ENCODE measurements around the gene ZNF277.

ZNF277 gene

GRCh38 chr7:112182749-112183148 is 23.7 kb upstream of the ZNF277 start:
- no peak overlapping the region for H3K4me3 ChIP-seq (ENCODE audit: low read length)
- no peak for DNase-seq (ENCODE audit: low read depth, low spot score)

GRCh38 chr7:112183266-112183665 is 23.2 kb upstream of the ZNF277 start:
- DNase-seq (ENCODE audit: low read depth, low spot score) = no peak
- H3K4me3 ChIP-seq (ENCODE audit: low read length) = no peak overlapping the region

GRCh38 chr7:112184455-112184854 is 22.0 kb upstream of the ZNF277 start:
- H3K4me3 ChIP-seq (ENCODE audit: low read length) = no peak overlapping the region
- no peak for DNase-seq (ENCODE audit: low read depth, low spot score)

- no peak overlapping the region for H3K4me3 ChIP-seq (ENCODE audit: low read length)
- no peak for DNase-seq (ENCODE audit: low read depth, low spot score)
These were observed 21.3 kb upstream of the ZNF277 start for GRCh38 chr7:112185005-112185834.

- no peak overlapping the region for H3K4me3 ChIP-seq (ENCODE audit: low read length)
- no peak for DNase-seq (ENCODE audit: low read depth, low spot score)
These were observed 20.2 kb upstream of the ZNF277 start for GRCh38 chr7:112186300-112186699.

GRCh38 chr7:112188257-112188656 is 18.2 kb upstream of the ZNF277 start:
- no peak overlapping the region for H3K4me3 ChIP-seq (ENCODE audit: low read length)
- no peak for DNase-seq (ENCODE audit: low read depth, low spot score)

- no peak overlapping the region for H3K4me3 ChIP-seq (ENCODE audit: low read length)
- no peak for DNase-seq (ENCODE audit: low read depth, low spot score)
These were observed 16.8 kb upstream of the ZNF277 start for GRCh38 chr7:112189691-112190090.

- no peak overlapping the region for H3K4me3 ChIP-seq (ENCODE audit: low read length)
- DNase-seq (ENCODE audit: low read depth, low spot score) = no peak
These were observed 16.4 kb upstream of the ZNF277 start for GRCh38 chr7:112190120-112190519.

- H3K4me3 ChIP-seq (ENCODE audit: low read length) = no peak overlapping the region
- no peak for DNase-seq (ENCODE audit: low read depth, low spot score)
These were observed 14.0 kb upstream of the ZNF277 start for GRCh38 chr7:112192236-112193154.

- H3K4me3 ChIP-seq (ENCODE audit: low read length) = no peak overlapping the region
- no peak for DNase-seq (ENCODE audit: low read depth, low spot score)
These were observed 12.5 kb upstream of the ZNF277 start for GRCh38 chr7:112193915-112194502.

- DNase-seq (ENCODE audit: low read depth, low spot score) = no peak
- H3K4me3 ChIP-seq (ENCODE audit: low read length) = no peak overlapping the region
These were observed 10.8 kb upstream of the ZNF277 start for GRCh38 chr7:112195717-112196116.

GRCh38 chr7:112197322-112197721 is 9.2 kb upstream of the ZNF277 start:
- DNase-seq (ENCODE audit: low read depth, low spot score) = no peak
- H3K4me3 ChIP-seq (ENCODE audit: low read length) = no peak overlapping the region

GRCh38 chr7:112199035-112199655 is 7.3 kb upstream of the ZNF277 start:
- no peak for DNase-seq (ENCODE audit: low read depth, low spot score)
- H3K4me3 ChIP-seq (ENCODE audit: low read length) = no peak overlapping the region

GRCh38 chr7:112199672-112200071 is 6.8 kb upstream of the ZNF277 start:
- DNase-seq (ENCODE audit: low read depth, low spot score) = no peak
- H3K4me3 ChIP-seq (ENCODE audit: low read length) = no peak overlapping the region

GRCh38 chr7:112201411-112201810 is 5.1 kb upstream of the ZNF277 start:
- H3K4me3 ChIP-seq (ENCODE audit: low read length) = no peak overlapping the region
- DNase-seq (ENCODE audit: low read depth, low spot score) = no peak

- no peak overlapping the region for H3K4me3 ChIP-seq (ENCODE audit: low read length)
- DNase-seq (ENCODE audit: low read depth, low spot score) = no peak
These were observed 4.7 kb upstream of the ZNF277 start for GRCh38 chr7:112201839-112202238.

GRCh38 chr7:112202816-112203215 is 3.7 kb upstream of the ZNF277 start:
- no peak for DNase-seq (ENCODE audit: low read depth, low spot score)
- H3K4me3 ChIP-seq (ENCODE audit: low read length) = no peak overlapping the region

- no peak overlapping the region for H3K4me3 ChIP-seq (ENCODE audit: low read length)
- DNase-seq (ENCODE audit: low read depth, low spot score) = no peak
These were observed 3.1 kb upstream of the ZNF277 start for GRCh38 chr7:112203365-112203739.

GRCh38 chr7:112204499-112205342 is 1.8 kb upstream of the ZNF277 start:
- peak overlapping the region; percentile 92 for H3K4me3 ChIP-seq (ENCODE audit: low read length)
- DNase-seq (ENCODE audit: low read depth, low spot score) = no peak
